GM12878 (cell line): ENCODE data around the gene HSD17B14. TPM values are rescaled to one million over a fixed set of nuclear protein-coding genes. Genes with fewer than 3 reads are reported as not detected.

ENCODE experiments used
- ATAC-seq: fragments of 200-7000 bp; cut with Tn5 transposase; 3 replicates; pipeline ENCODE4 v1.9.1; 2020; ENCODE audit warnings: mild to moderate bottlenecking, moderate library complexity
- BruUV-seq: library from RNA; stranded (reverse); fragments of 400-500 nt; replicated peaks from 2 replicates; lab custom pipeline; 2021; lab: Mats Ljungman, UMichigan
- CTCF ChIA-PET: fragments of 300-600 bp; sonication (Branson Sonifier 250); formaldehyde crosslinking; extraction: SDS; loops from one replicate; lab custom pipeline; 2021; ENCODE audit warnings: inconsistent platforms; lab: Yijun Ruan, JAX
- POLR2A ChIA-PET: fragments of 350-600 bp; formaldehyde crosslinking; extraction: SDS; loops from one replicate; lab custom pipeline; 2021; ENCODE audit warnings: inconsistent platforms; lab: Charles Lee
- RAD21 ChIA-PET: fragments of 300-600 bp; sonication (Branson Sonifier 250); formaldehyde crosslinking; loops from one replicate; lab custom pipeline; 2023; ENCODE audit warnings: antibody characterized with exemption; ENCODE audit not compliant: unreplicated experiment; lab: Charles Lee
- SMC1A ChIA-PET: fragments of 300-600 bp; sonication (Branson Sonifier 250); formaldehyde crosslinking; loops from one replicate; lab custom pipeline; 2023; ENCODE audit not compliant: unreplicated experiment, uncharacterized antibody; lab: Charles Lee
- DNase-seq: peaks from one replicate; pipeline ENCODE4 v3.0.0-alpha.2; 2011; ENCODE audit warnings: low read depth, low spot score
- FAIRE-seq: peaks from 3 replicates; lab custom pipeline; 2011; peaks lifted over from hg19 to GRCh38; lab: Jason Lieb, UNC
- H2AFZ ChIP-seq: 2 replicates; pipeline ENCODE4 v1.6.0; 2011; ENCODE audit warnings: low read depth, low read length, control low read depth; ENCODE audit not compliant: control insufficient read depth
- H3K27ac ChIP-seq: 2 replicates; pipeline ENCODE4 v1.5.1; 2011; ENCODE audit warnings: control low read depth; ENCODE audit not compliant: control insufficient read depth, insufficient read depth
- H3K27me3 ChIP-seq, 2 experiments: replicated peaks in 1 of 2; 2 replicates each; pipeline versions ENCODE4 v1.6.0 to v1.6.1; 2011; ENCODE audit warnings: low read length in 1 of 2; ENCODE audit not compliant: control insufficient read depth in 2 of 2, insufficient read depth in 2 of 2
- H3K36me3 ChIP-seq, 2 experiments: 2 replicates each; pipeline ENCODE4 v1.5.1; 2011; ENCODE audit warnings: low read length in 1 of 2; ENCODE audit not compliant: control insufficient read depth in 2 of 2, insufficient read depth in 2 of 2
- H3K4me1 ChIP-seq: 2 replicates; pipeline ENCODE4 v1.6.1; 2011; ENCODE audit warnings: mild to moderate bottlenecking, low read length, moderate library complexity, mixed read lengths; ENCODE audit not compliant: control insufficient read depth, insufficient read depth
- H3K4me2 ChIP-seq: 2 replicates; pipeline ENCODE4 v1.6.0; 2011; ENCODE audit warnings: control low read depth; ENCODE audit not compliant: control insufficient read depth, insufficient read depth
- H3K4me3 ChIP-seq: fragments of 200-600 bp; sonication (generic); 2 replicates; pipeline ENCODE4 v1.5.1; 2016
- H3K79me2 ChIP-seq: 2 replicates; pipeline ENCODE4 v1.6.0; 2011; ENCODE audit warnings: low read length; ENCODE audit not compliant: control insufficient read depth, insufficient read depth
- H3K9ac ChIP-seq: 2 replicates; pipeline ENCODE4 v1.8.0; 2011; ENCODE audit warnings: low read length, control low read depth, mixed read lengths; ENCODE audit not compliant: control insufficient read depth, insufficient read depth
- H3K9me3 ChIP-seq: replicated peaks from 3 replicates; pipeline ENCODE4 v1.5.1; 2011; ENCODE audit warnings: mild to moderate bottlenecking, low read length; ENCODE audit not compliant: control insufficient read depth, insufficient read depth
- H4K20me1 ChIP-seq: 2 replicates; pipeline ENCODE4 v1.6.0; 2011; ENCODE audit not compliant: control insufficient read depth, insufficient read depth
- BMI1 ChIP-seq: fragments of 450-650 bp; IDR thresholded peaks from 2 replicates; pipeline ENCODE4 v1.6.1; 2016; ENCODE audit warnings: mild to moderate bottlenecking, moderate library complexity, borderline replicate concordance
- CBFB ChIP-seq: IDR thresholded peaks from 2 replicates; pipeline ENCODE4 v1.6.1; 2016; ENCODE audit warnings: antibody characterized with exemption, low read depth
- FOXM1 ChIP-seq: IDR thresholded peaks from 2 replicates; pipeline ENCODE4 v1.6.1; 2012; ENCODE audit warnings: low read depth, mild to moderate bottlenecking, inconsistent platforms, low read length, moderate library complexity
- JUND ChIP-seq: IDR thresholded peaks from 2 replicates; pipeline ENCODE4 v1.6.1; 2012; ENCODE audit warnings: low read depth, mild to moderate bottlenecking, low read length, improper control_type of control experiment, moderate library complexity
- MLLT1 ChIP-seq: fragments of 450-650 bp; IDR thresholded peaks from 2 replicates; pipeline ENCODE4 v1.6.1; 2016; ENCODE audit warnings: mild to moderate bottlenecking
- NFYB ChIP-seq: IDR thresholded peaks from 2 replicates; pipeline ENCODE4 v1.6.1; 2011; ENCODE audit warnings: low read depth, mild to moderate bottlenecking, low read length, improper control_type of control experiment, moderate library complexity; ENCODE audit not compliant: insufficient read depth
- POLR2AphosphoS2 ChIP-seq: IDR thresholded peaks from 2 replicates; pipeline ENCODE4 v1.6.1; 2011; ENCODE audit warnings: low read depth, mild to moderate bottlenecking, low read length, improper control_type of control experiment, moderate library complexity
- POLR2AphosphoS5 ChIP-seq: IDR thresholded peaks from 2 replicates; pipeline ENCODE4 v1.6.1; 2011; ENCODE audit warnings: mild to moderate bottlenecking, low read length, inconsistent platforms
- TAF1 ChIP-seq: IDR thresholded peaks from 2 replicates; pipeline ENCODE4 v1.6.1; 2011; ENCODE audit warnings: mild to moderate bottlenecking, low read depth, low read length, borderline replicate concordance
- TARDBP ChIP-seq: IDR thresholded peaks from 2 replicates; pipeline ENCODE4 v1.6.1; 2016; ENCODE audit warnings: borderline replicate concordance
- WGBS: methylation state at CpG from one replicate; pipeline ENCODE4 v1.1.6; 2016; ENCODE audit warnings: low lambda C conversion rate; ENCODE audit not compliant: insufficient replicate concordance, insufficient coverage; ENCODE audit errors: missing lambda C conversion rate; 5-methylcytosine and 5-hydroxymethylcytosine counted together
- in situ Hi-C: fragments of 300-500 bp; cut with MboI; formaldehyde crosslinking; loops from 9 replicates; pipeline ENCODE4 v1.14.3; 2018; ENCODE audit warnings: mixed read lengths
- intact Hi-C: fragments of 100-400 bp; cut with micrococcal nuclease; formaldehyde crosslinking; loops from one replicate; pipeline ENCODE4 v1.14.2; 2022; ENCODE audit not compliant: unreplicated experiment
- polyA plus RNA-seq, 11 experiments: library from polyadenylated mRNA; depleted of rRNA in 4 of 11; unstranded in 6 of 11; stranded (reverse) in 5 of 11; fragments of >200 nt; fragmentation: Nextera tagmentation in 4 of 11; fragmentation: Illumina TruSeq in 1 of 11; extraction: Ambion mirVana in 4 of 11; extraction: Trizol in 1 of 11; gene quantifications; 1 replicate in 1 of 11; 2 replicates in 10 of 11; pipeline versions ENCODE4 v1.2.1 to v1.2.3, GENCODE V29; 2011 to 2016; ENCODE audit warnings: inconsistent platforms in 2 of 11, missing spikeins in 2 of 11, low read depth in 1 of 11
- total RNA-seq, 4 experiments: library from RNA; depleted of rRNA in 3 of 4; stranded (reverse); fragments of >200 nt in 3 of 4; fragmentation: Illumina TruSeq in 1 of 4; extraction: Trizol in 1 of 4; gene quantifications; 2 replicates each; pipeline versions ENCODE4 v1.2.1 to v1.2.3, GENCODE V29; 2013 to 2021
- TF ChIP-seq, protein P1 (sequence below): fragments of 450-650 bp; formaldehyde crosslinking; IDR thresholded peaks from 2 replicates; pipeline ENCODE4 v1.4.0; 2020; ENCODE audit warnings: mild to moderate bottlenecking, moderate library complexity

Gene HSD17B14
- total and polyA plus RNA-seq, 10 of the 15 experiments (the other 5 are each of a cell fraction or from before 2014, with no cell fraction given) = 0.21 to 4.1 (median 0.61) TPM

DNA sequence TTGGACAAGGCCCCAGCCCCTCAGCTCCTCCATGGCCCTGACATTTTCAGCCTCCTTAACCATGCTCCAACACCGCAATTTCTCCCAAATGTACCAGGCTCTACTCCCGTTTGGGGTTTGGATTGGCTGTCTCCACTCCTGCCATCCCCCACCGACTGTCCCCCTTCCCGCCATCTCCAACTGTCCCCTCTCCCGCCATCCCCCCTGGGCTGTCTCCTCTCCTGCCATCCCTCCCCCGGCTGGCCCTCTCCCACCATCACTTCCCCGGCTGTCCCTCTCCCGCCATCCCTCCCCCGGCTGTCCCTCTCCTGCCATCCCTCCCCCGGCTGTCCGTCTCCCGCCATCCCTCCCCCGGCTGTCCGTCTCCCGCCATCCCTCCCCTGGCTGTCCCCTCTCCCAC, 30.8 kb downstream of the HSD17B14 start (continued):
- TF ChIP-seq MLLT1 (no peak), TAF1 (no peak), FOXM1 (no peak), JUND (no peak)
- TF ChIP-seq, protein P1, sequence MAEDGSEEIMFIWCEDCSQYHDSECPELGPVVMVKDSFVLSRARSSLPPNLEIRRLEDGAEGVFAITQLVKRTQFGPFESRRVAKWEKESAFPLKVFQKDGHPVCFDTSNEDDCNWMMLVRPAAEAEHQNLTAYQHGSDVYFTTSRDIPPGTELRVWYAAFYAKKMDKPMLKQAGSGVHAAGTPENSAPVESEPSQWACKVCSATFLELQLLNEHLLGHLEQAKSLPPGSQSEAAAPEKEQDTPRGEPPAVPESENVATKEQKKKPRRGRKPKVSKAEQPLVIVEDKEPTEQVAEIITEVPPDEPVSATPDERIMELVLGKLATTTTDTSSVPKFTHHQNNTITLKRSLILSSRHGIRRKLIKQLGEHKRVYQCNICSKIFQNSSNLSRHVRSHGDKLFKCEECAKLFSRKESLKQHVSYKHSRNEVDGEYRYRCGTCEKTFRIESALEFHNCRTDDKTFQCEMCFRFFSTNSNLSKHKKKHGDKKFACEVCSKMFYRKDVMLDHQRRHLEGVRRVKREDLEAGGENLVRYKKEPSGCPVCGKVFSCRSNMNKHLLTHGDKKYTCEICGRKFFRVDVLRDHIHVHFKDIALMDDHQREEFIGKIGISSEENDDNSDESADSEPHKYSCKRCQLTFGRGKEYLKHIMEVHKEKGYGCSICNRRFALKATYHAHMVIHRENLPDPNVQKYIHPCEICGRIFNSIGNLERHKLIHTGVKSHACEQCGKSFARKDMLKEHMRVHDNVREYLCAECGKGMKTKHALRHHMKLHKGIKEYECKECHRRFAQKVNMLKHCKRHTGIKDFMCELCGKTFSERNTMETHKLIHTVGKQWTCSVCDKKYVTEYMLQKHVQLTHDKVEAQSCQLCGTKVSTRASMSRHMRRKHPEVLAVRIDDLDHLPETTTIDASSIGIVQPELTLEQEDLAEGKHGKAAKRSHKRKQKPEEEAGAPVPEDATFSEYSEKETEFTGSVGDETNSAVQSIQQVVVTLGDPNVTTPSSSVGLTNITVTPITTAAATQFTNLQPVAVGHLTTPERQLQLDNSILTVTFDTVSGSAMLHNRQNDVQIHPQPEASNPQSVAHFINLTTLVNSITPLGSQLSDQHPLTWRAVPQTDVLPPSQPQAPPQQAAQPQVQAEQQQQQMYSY (CRISPR knock-in tag) = no peak

- SMC1A ChIA-PET = no interaction called here
- Histone ChIP-seq H3K27me3 (no peaks in the 10 kb centered on the region), H3K79me2 (peaks cover 3% of the 10 kb centered on the region), H3K36me3 (no peaks in the 10 kb centered on the region; a peak in 1 of 4 replicates), H2AFZ (no peak overlapping the region), H3K27ac (no peak overlapping the region), H3K9ac (no peak overlapping the region), H3K4me2 (no peak overlapping the region), H3K4me3 (no peak overlapping the region), H4K20me1 (no peaks in the 10 kb centered on the region), H3K4me1 (peaks cover under 1% of the 10 kb centered on the region; the same call in 1 of the 2 replicates), H3K9me3 (no peaks in the 10 kb centered on the region)
- in situ Hi-C loops (no loop called here), intact Hi-C loops (no loop called here)
- POLR2A ChIA-PET = no interaction called here
- RAD21 ChIA-PET = no interaction called here
- TF ChIP-seq TARDBP (no peak), NFYB (no peak), CBFB (no peak), POLR2AphosphoS2 (no peak), MLLT1 (no peak), BMI1 (no peak), POLR2AphosphoS5 (no peak)
- no peak for ATAC-seq
- no peak for DNase-seq
- BruUV-seq = no TSS peak
- CTCF ChIA-PET = interaction anchor here (1.3 to 26.1 kb wide), 3 partner anchors 9 to 39 kb away, joined by 3 to 520 read pairs (median 31); partner anchors contain the start of gene HSD17B14
- no peak for FAIRE-seq
- WGBS = 87% methylated on average over 8 of the region's 8 CpGs
These were observed 31.8 kb downstream of the HSD17B14 start for GRCh38 chr19:48804496-48804895.
